Measurements from ENCODE around the gene SPESP1. TPM values are rescaled to one million over a fixed set of nuclear protein-coding genes. Genes with fewer than 3 reads are reported as not detected.

Gene SPESP1
- total RNA-seq (2022) (16.8 and 17.6 TPM in 2 replicates), Bru-seq, nascent RNA (percentile 83 among the genes with signal in this experiment), BruChase-seq, experiment 1, labeled RNA remaining after a 6-hour chase (percentile 98 among the genes with signal in this experiment), BruChase-seq, experiment 2, labeled RNA remaining after a 2-hour chase (percentile 96 among the genes with signal in this experiment)
- long read RNA-seq, transcript SPESP1-201 (2 exons, 1,431 nt), result major isoform, 47 of 49 reads
- long read RNA-seq, partial matches to known transcripts, result 0 of 49 reads
- long read RNA-seq, other reads (novel, unspliced or antisense), result 2 of 49 reads

- no peak for TF ChIP-seq CTCF (IDR thresholded peaks at IDR 0.05; ENCODE audit: unreplicated experiment)
- POLR2A ChIA-PET, result interaction anchor here (0.5 kb wide), 1 partner anchor 114 kb away, joined by 3 read pairs; no protein-coding TSS in a partner anchor
- Mint-ChIP-seq H3K4me1 (ENCODE audit: insufficient read depth, unreplicated experiment) (peaks cover 2% of the 10 kb centered on the region), H3K9me3 (ENCODE audit: unreplicated experiment) (no peaks in the 10 kb centered on the region), H3K27ac (ENCODE audit: low read depth, unreplicated experiment) (peak within 1 kb of the TSS; percentile 18), H3K4me3 (ENCODE audit: unreplicated experiment) (peak within 1 kb of the TSS; percentile 63), H3K36me3 (ENCODE audit: insufficient read depth, unreplicated experiment) (no peaks in the 10 kb centered on the region), H3K27me3 (ENCODE audit: insufficient read depth, unreplicated experiment) (no peaks in the 10 kb centered on the region)
- peak; percentile 82 for DNase-seq (ENCODE audit: unreplicated experiment)
- intact Hi-C loops (cut with micrococcal nuclease), result no loop called here
- CTCF ChIA-PET, result no interaction called here
- TSS peak; percentile 50 for BruUV-seq (replicated peaks)
Observed at GRCh38 chr15:68930268-68931022, at the start of gene SPESP1. SPESP1 (plus strand) TSS chr15:68930525; CDS start chr15:68930654, 129 bp downstream.

GRCh38 chr15:68885070-68885469 is 45.3 kb upstream of the SPESP1 start:
- Mint-ChIP-seq H3K4me1 (ENCODE audit: insufficient read depth, unreplicated experiment) (peaks cover 6% of the 10 kb centered on the region), H3K4me3 (ENCODE audit: unreplicated experiment) (no peak overlapping the region), H3K9me3 (ENCODE audit: unreplicated experiment) (no peaks in the 10 kb centered on the region), H3K27me3 (ENCODE audit: insufficient read depth, unreplicated experiment) (no peaks in the 10 kb centered on the region), H3K27ac (ENCODE audit: low read depth, unreplicated experiment) (no peak overlapping the region), H3K36me3 (ENCODE audit: insufficient read depth, unreplicated experiment) (no peaks in the 10 kb centered on the region)
- CTCF ChIA-PET, result interaction anchor here (0.5 to 0.6 kb wide), 2 partner anchors 189 to 336 kb away, joined by 3 to 4 read pairs; no protein-coding TSS in a partner anchor
- intact Hi-C loops (cut with micrococcal nuclease), result no loop called here
- no peak for TF ChIP-seq CTCF (IDR thresholded peaks at IDR 0.05; ENCODE audit: unreplicated experiment)
- peak; percentile 80 for DNase-seq (ENCODE audit: unreplicated experiment)
- POLR2A ChIA-PET, result interaction anchor here (0.8 kb wide), 2 partner anchors 9 to 106 kb away, joined by 3 to 5 read pairs; no protein-coding TSS in a partner anchor
- BruUV-seq (replicated peaks), result no TSS peak

- intact Hi-C loops (cut with micrococcal nuclease), result no loop called here
- ChIA-PET POLR2A (no interaction called here), CTCF (interaction anchor here (0.9 to 2.1 kb wide), 4 partner anchors 10 to 332 kb away, joined by 3 to 6 read pairs (median 4); no protein-coding TSS in a partner anchor)
- no peak for TF ChIP-seq CTCF (IDR thresholded peaks at IDR 0.05; ENCODE audit: unreplicated experiment)
- peaks cover 6% of the 10 kb centered on the region for H3K4me1 Mint-ChIP-seq (ENCODE audit: insufficient read depth, unreplicated experiment)
- no peaks in the 10 kb centered on the region for H3K9me3 Mint-ChIP-seq (ENCODE audit: unreplicated experiment)
- no peaks in the 10 kb centered on the region for H3K36me3 Mint-ChIP-seq (ENCODE audit: insufficient read depth, unreplicated experiment)
- no peak for DNase-seq (ENCODE audit: unreplicated experiment)
- no peaks in the 10 kb centered on the region for H3K27me3 Mint-ChIP-seq (ENCODE audit: insufficient read depth, unreplicated experiment)
- no peak overlapping the region for H3K4me3 Mint-ChIP-seq (ENCODE audit: unreplicated experiment)
- no peak overlapping the region for H3K27ac Mint-ChIP-seq (ENCODE audit: low read depth, unreplicated experiment)
- no TSS peak for BruUV-seq (replicated peaks)
Observed at GRCh38 chr15:68887120-68887519, 43.2 kb upstream of the SPESP1 start.

- no peak for TF ChIP-seq CTCF (IDR thresholded peaks at IDR 0.05; ENCODE audit: unreplicated experiment)
- no peak for DNase-seq (ENCODE audit: unreplicated experiment)
- Mint-ChIP-seq H3K9me3 (ENCODE audit: unreplicated experiment) (no peaks in the 10 kb centered on the region), H3K27me3 (ENCODE audit: insufficient read depth, unreplicated experiment) (no peaks in the 10 kb centered on the region), H3K27ac (ENCODE audit: low read depth, unreplicated experiment) (no peak overlapping the region), H3K36me3 (ENCODE audit: insufficient read depth, unreplicated experiment) (no peaks in the 10 kb centered on the region), H3K4me3 (ENCODE audit: unreplicated experiment) (no peak overlapping the region), H3K4me1 (ENCODE audit: insufficient read depth, unreplicated experiment) (peaks cover 6% of the 10 kb centered on the region)
- ChIA-PET CTCF (interaction anchor here (0.7 to 2.1 kb wide), 4 partner anchors 11 to 214 kb away, joined by 3 to 6 read pairs (median 3); no protein-coding TSS in a partner anchor), POLR2A (interaction anchor here (0.6 kb wide), 1 partner anchor 11 kb away, joined by 3 read pairs; no protein-coding TSS in a partner anchor)
- no TSS peak for BruUV-seq (replicated peaks)
- intact Hi-C loops (cut with micrococcal nuclease), result no loop called here
Observed at GRCh38 chr15:68887819-68888218, 42.5 kb upstream of the SPESP1 start.
